ENCODE results near the gene UXS1.

The UXS1 gene

GRCh38 chr2:106163948-106164545, 30.1 kb downstream of the UXS1 start:
- ChIA-PET POLR2A (no interaction called here), CTCF (no interaction called here)
- DNase-seq (ENCODE audit: extremely low spot score), result no peak
- TF ChIP-seq FOXA1 (IDR thresholded peaks at IDR 0.05) (no peak), ARNT (IDR thresholded peaks at IDR 0.05) (no peak), SUZ12 (IDR thresholded peaks at IDR 0.05) (no peak), L3MBTL2 (conservative IDR thresholded peaks at IDR 0.05) (no peak), FOXK2 (IDR thresholded peaks at IDR 0.05) (no peak), BHLHE40 (IDR thresholded peaks at IDR 0.05; ENCODE audit: borderline replicate concordance) (no peak), ZNF384 (IDR thresholded peaks at IDR 0.05) (no peak), TARDBP (IDR thresholded peaks at IDR 0.05) (no peak)

GRCh38 chr2:106161938-106162820, 31.9 kb downstream of the UXS1 start:
- TF ChIP-seq FOXK2 (IDR thresholded peaks at IDR 0.05), result no peak
- TF ChIP-seq TARDBP (IDR thresholded peaks at IDR 0.05), result no peak
- no peak for TF ChIP-seq LEF1 (IDR thresholded peaks at IDR 0.05; ENCODE audit: borderline replicate concordance)
- no peak for TF ChIP-seq SP1 (IDR thresholded peaks at IDR 0.05)
- TF ChIP-seq ZNF384 (IDR thresholded peaks at IDR 0.05), result no peak
- TF ChIP-seq ELF4 (IDR thresholded peaks at IDR 0.05), result no peak
- no peak for TF ChIP-seq SUZ12 (IDR thresholded peaks at IDR 0.05)
- no peak for TF ChIP-seq BHLHE40 (IDR thresholded peaks at IDR 0.05; ENCODE audit: borderline replicate concordance)
- no peak for TF ChIP-seq FOXA1 (IDR thresholded peaks at IDR 0.05)
- TF ChIP-seq FOXM1 (IDR thresholded peaks at IDR 0.05; ENCODE audit: borderline replicate concordance), result no peak
- no peak for TF ChIP-seq NFRKB (IDR thresholded peaks at IDR 0.05)
- no peak for TF ChIP-seq L3MBTL2 (conservative IDR thresholded peaks at IDR 0.05)
- no peak for TF ChIP-seq PKNOX1 (IDR thresholded peaks at IDR 0.05)
- no peak for TF ChIP-seq HDGF (IDR thresholded peaks at IDR 0.05; ENCODE audit: borderline replicate concordance)
- no peak for TF ChIP-seq ARNT (IDR thresholded peaks at IDR 0.05)
- TF ChIP-seq CTBP1 (IDR thresholded peaks at IDR 0.05; ENCODE audit: borderline replicate concordance), result no peak
- ChIA-PET CTCF (no interaction called here), POLR2A (no interaction called here)
- no peak for DNase-seq (ENCODE audit: extremely low spot score)

- ChIA-PET CTCF (no interaction called here), POLR2A (no interaction called here)
- TF ChIP-seq ZNF384 (IDR thresholded peaks at IDR 0.05), result no peak
- TF ChIP-seq TARDBP (IDR thresholded peaks at IDR 0.05), result no peak
- no peak for TF ChIP-seq FOXK2 (IDR thresholded peaks at IDR 0.05)
- no peak for TF ChIP-seq ARNT (IDR thresholded peaks at IDR 0.05)
- no peak for TF ChIP-seq HDGF (IDR thresholded peaks at IDR 0.05; ENCODE audit: borderline replicate concordance)
- TF ChIP-seq L3MBTL2 (conservative IDR thresholded peaks at IDR 0.05), result no peak
- DNase-seq (ENCODE audit: extremely low spot score), result no peak
These were observed 32.8 kb downstream of the UXS1 start for GRCh38 chr2:106161341-106161740.

DNA sequence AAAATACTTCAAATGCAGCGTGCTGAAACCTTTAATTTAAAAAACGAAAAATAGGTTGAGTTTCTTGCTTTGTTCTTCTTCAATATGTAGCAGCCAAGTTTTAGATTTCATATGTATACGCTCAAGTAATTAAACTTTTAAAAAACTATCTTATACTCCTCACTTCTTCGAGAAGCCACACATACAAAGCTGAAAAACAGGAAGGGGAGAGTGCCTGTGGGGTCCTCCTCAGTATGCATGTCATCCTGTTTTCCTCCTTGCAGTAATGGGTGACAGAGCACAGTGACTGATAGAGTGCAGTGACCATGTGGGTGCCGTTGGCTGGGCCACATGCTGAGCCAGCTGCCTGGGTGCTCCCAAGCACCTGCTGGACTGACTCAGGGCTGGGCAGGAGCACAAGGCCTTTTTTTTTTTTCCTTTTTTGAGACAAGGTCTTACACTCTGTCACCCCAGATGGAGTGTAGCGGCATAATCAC, 33.3 kb downstream of the UXS1 start:
- no peak for DNase-seq (ENCODE audit: extremely low spot score)
- TF ChIP-seq PKNOX1 (IDR thresholded peaks at IDR 0.05) (no peak), SP1 (IDR thresholded peaks at IDR 0.05) (no peak), FOXK2 (IDR thresholded peaks at IDR 0.05) (no peak), NFRKB (IDR thresholded peaks at IDR 0.05) (no peak), L3MBTL2 (conservative IDR thresholded peaks at IDR 0.05) (no peak), FOXM1 (IDR thresholded peaks at IDR 0.05; ENCODE audit: borderline replicate concordance) (no peak), ZNF384 (IDR thresholded peaks at IDR 0.05) (no peak), CTBP1 (IDR thresholded peaks at IDR 0.05; ENCODE audit: borderline replicate concordance) (no peak), FOXA1 (IDR thresholded peaks at IDR 0.05) (no peak), TARDBP (IDR thresholded peaks at IDR 0.05) (no peak), ELF4 (IDR thresholded peaks at IDR 0.05) (no peak), HDGF (IDR thresholded peaks at IDR 0.05; ENCODE audit: borderline replicate concordance) (no peak), ARNT (IDR thresholded peaks at IDR 0.05) (no peak), BHLHE40 (IDR thresholded peaks at IDR 0.05; ENCODE audit: borderline replicate concordance) (no peak), LEF1 (IDR thresholded peaks at IDR 0.05; ENCODE audit: borderline replicate concordance) (no peak), SUZ12 (IDR thresholded peaks at IDR 0.05) (no peak)
- CTCF ChIA-PET, result interaction anchor here (0.5 kb wide), 1 partner anchor 16 kb away, joined by 4 read pairs; no protein-coding TSS in a partner anchor
- POLR2A ChIA-PET, result no interaction called here

GRCh38 chr2:106159866-106160785, 34.0 kb downstream of the UXS1 start:
- DNase-seq (ENCODE audit: extremely low spot score), result no peak
- POLR2A ChIA-PET, result no interaction called here
- TF ChIP-seq FOXM1 (IDR thresholded peaks at IDR 0.05; ENCODE audit: borderline replicate concordance) (no peak), NFRKB (IDR thresholded peaks at IDR 0.05) (no peak), TARDBP (IDR thresholded peaks at IDR 0.05) (no peak), ARNT (IDR thresholded peaks at IDR 0.05) (no peak), SUZ12 (IDR thresholded peaks at IDR 0.05) (no peak), SP1 (IDR thresholded peaks at IDR 0.05) (no peak), ELF4 (IDR thresholded peaks at IDR 0.05) (no peak), L3MBTL2 (conservative IDR thresholded peaks at IDR 0.05) (no peak), PKNOX1 (IDR thresholded peaks at IDR 0.05) (no peak), LEF1 (IDR thresholded peaks at IDR 0.05; ENCODE audit: borderline replicate concordance) (no peak), BHLHE40 (IDR thresholded peaks at IDR 0.05; ENCODE audit: borderline replicate concordance) (no peak)
- CTCF ChIA-PET, result interaction anchor here (0.5 kb wide), 1 partner anchor 17 kb away, joined by 4 read pairs; no protein-coding TSS in a partner anchor

Data from HEK293T (cell line).